NCI-H2171 (cell line): Measurements from ENCODE around the gene DESI1.
"Not testable (repeated sequence)": the region's sequence is repeated elsewhere in the genome, so short reads cannot be mapped to it uniquely, and the experiment has no call there.

Source experiments
- DNase-seq: peaks from one replicate; lab custom pipeline; 2025; lab: John Stamatoyannopoulos, UW

Gene DESI1

GRCh38 chr22:41620589-41621098 lies at the start of gene DESI1:
DESI1 (minus strand) TSS chr22:41621043; CDS start chr22:41620839, 204 bp downstream.
- peak; percentile 33 for DNase-seq

- DNase-seq, result no peak
These were observed 48.4 kb upstream of the DESI1 start for GRCh38 chr22:41668971-41669911.

DNA sequence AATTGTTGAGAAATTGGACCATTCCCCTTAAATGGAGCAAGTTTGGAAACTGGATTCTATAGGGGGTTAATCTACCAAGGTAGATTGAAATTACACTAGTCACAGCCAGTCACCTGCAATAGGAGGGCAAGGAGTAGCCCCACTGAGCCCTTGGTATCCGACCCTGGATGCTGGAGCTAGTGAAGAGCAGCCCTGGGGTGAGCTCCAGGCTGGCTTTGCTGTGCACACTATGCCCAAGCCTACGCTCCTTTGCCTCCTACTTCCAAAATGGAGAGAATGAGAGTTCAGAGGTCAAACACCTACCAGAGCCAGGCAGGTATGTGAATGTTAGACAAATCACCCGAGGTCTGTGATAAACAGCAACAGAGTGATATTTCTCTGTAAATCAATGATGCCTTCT lies 44.1 kb upstream of the DESI1 start:
- DNase-seq, result no peak

- DNase-seq, result no peak
These were observed 43.6 kb upstream of the DESI1 start for GRCh38 chr22:41664490-41664889.

- DNase-seq, result not testable (repeated sequence)
These were observed 42.8 kb upstream of the DESI1 start for GRCh38 chr22:41663594-41663993.

DNA sequence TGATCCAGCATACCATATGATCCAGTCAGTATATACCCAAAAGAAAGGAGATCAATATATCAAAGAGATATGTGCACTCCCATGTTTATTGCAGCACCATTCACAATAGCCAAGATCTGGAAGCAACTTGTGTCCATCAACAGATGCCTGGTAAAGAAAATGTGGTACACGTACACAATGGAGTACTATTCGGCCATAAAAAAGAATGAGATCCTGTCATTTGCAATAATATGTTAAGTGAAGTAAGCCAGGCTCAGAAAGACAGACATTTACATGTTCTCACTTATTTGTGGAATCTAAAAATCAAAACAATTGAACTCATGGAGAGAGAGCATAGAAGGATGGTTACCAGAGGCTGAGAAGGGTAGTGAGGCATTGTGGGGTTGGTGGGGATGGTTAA lies 40.9 kb upstream of the DESI1 start:
- DNase-seq, result no peak

DNA sequence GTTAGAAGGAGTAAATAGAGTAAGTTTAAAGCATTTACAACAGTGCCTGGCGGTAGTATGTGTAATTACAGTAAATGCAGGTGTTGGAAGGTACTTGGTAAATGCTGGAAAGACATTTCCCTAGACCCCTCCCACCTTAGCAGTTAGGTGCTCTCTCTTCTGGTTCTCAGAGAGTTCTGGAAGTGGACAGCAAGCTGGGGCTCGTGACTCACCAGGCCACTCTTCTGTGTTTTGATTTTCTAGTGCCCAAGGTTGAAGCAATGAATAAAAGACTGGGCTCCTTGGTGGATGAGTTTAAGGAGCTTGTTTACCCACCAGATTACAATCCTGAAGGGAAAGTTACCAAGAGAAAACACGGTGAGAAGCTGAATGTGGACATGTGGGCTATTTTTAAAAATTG lies 40.2 kb upstream of the DESI1 start:
- DNase-seq, result no peak

DNA sequence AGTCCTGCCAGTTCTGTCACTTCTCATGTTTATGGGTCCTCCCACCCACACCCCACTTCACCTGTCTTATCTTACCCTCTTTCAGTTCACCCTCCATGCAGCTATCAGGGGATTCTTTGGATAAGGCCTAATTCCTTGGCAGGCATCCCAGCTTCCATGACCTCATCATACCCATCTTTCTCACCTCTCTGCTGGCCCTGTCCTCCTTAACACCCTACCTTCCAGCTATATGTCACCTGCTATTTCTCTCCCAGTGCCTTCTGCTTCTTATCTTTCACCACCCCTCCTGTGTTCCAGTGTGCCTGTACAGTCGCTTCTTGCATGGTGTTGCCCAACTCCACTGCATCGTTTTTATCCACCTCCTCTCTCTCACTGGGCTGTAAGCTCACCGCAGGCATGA lies 39.6 kb upstream of the DESI1 start:
- DNase-seq, result no peak

GRCh38 chr22:41659941-41660340 lies 39.1 kb upstream of the DESI1 start:
- no peak for DNase-seq

- DNase-seq, result no peak
These were observed 38.0 kb upstream of the DESI1 start for GRCh38 chr22:41658869-41659268.

- DNase-seq, result no peak
These were observed 36.9 kb upstream of the DESI1 start for GRCh38 chr22:41657709-41658108.

- DNase-seq, result no peak
These were observed 35.7 kb upstream of the DESI1 start for GRCh38 chr22:41656556-41656955.

DNA sequence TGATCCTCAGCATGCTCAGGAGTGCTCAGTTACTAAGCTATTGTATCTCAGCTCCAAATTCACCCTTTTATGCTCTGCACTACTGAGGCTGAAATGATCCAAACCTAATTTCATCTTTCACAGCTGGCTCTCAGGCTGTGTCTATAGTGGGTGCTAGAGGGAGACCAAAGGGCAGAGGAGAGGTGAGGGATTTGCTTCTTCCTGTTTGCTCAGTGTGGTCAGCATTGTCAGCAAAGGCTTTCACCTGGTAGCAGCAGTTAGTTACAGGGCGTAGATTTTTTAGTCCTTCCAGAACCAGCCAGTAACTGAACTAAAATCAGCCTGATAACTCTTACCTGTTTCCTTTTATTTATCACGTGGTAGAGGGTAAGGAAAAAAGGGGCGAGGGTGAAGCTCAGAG lies 33.5 kb upstream of the DESI1 start:
- DNase-seq, result no peak

DNA sequence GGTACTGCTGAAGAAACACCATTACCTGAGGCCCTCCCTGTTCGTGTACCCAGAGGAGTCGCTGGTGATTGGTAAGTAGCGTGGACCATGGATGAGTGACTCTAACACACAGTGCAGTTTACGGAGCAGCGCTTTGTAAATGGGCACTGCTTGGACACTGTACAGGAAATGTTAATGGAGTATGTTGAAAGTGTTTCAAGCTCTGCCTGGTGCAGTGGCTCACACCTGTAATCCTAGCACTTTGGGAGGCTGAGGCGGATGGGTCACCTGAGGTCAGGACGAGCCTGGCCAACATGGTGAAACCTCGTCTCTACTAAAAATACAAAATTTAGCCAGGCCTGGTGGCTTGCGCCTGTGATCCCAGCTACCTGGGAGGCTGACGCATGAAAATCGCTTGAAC lies 30.0 kb upstream of the DESI1 start:
- DNase-seq, result no peak

GRCh38 chr22:41650229-41650628 lies 29.4 kb upstream of the DESI1 start:
- DNase-seq, result no peak

- DNase-seq, result no peak
These were observed 27.6 kb upstream of the DESI1 start for GRCh38 chr22:41648432-41648831.

- DNase-seq, result no peak
These were observed 26.9 kb upstream of the DESI1 start for GRCh38 chr22:41647771-41648170.

GRCh38 chr22:41642331-41643110 lies 21.7 kb upstream of the DESI1 start:
- no peak for DNase-seq

DNA sequence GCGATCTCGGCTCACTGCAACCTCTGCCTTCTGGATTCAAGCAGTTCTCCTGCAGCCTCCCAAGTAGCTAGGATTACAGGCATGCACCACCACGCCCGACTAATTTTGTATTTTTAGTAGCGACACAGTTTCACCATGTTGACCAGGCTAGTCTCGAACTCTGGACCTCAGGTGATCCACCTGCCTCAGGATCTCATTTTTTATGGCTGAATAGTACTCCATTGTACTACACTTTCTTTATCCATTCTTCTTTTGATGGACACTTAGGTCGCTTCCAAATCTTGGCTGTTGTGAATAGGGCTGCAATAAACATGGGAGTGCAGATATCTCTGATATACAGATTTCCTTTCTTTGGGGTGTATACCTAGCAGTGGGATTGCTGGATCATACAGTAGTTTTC lies 21.0 kb upstream of the DESI1 start:
- no peak for DNase-seq

DNA sequence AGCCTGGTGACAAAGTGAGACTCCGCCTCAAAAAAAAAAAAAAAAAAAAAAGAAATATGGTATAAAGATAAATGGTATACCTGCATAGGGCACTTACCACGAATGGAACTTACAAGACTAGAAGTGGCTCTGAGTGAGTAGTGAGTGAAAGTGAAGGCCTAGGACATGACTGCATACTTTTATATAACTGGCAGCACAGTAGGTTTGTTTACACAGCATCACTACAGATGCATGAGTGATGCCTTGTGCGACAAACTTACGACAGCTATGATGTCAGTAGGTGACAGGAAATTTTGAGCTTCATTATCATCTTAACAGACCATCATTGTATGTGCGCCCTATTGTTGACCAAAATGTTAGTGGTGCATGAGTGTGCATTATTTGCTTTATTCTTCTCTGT lies 17.9 kb upstream of the DESI1 start:
- no peak for DNase-seq

- DNase-seq, result no peak
These were observed 17.3 kb upstream of the DESI1 start for GRCh38 chr22:41638124-41638523.

DNA sequence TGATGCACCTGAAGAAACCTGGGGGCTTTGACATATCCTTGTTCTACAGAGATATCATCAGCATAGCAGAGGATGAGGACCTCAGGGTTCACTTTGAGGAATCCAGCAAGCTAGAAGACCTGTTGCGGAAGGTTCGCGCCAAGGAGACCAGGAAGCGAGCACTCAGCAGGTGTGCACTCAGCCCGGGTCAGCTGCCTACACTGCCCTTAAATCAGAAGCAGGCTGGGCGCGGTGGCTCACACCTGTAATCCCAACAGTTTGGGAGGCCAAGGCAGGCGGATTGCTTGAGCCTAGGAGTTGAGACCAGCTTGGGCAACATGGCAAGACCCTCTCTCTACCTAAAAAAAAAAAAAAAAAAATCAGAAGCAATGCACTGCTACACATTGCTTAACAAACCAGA lies 16.8 kb upstream of the DESI1 start:
- not testable (repeated sequence) for DNase-seq

- no peak for DNase-seq
These were observed 15.6 kb upstream of the DESI1 start for GRCh38 chr22:41636467-41636866.
